ENCODE measurements around the gene PAX2. TPM values are rescaled to one million over a fixed set of nuclear protein-coding genes. Genes with fewer than 3 reads are reported as not detected.

Gene PAX2
- total and polyA plus RNA-seq, 2 of the 13 experiments (the other 11 are each of a cell fraction or from before 2014, with no cell fraction given): not detected

- intact Hi-C loops (cut with micrococcal nuclease; ENCODE audit: unreplicated experiment) (loop anchor here (1.0 to 5.0 kb wide), 3 partner anchors 73 to 181 kb away; no protein-coding TSS in a partner anchor), in situ Hi-C loops (cut with HindIII; ENCODE audit: extremely low pct_ligation_motif_present, low pct_unique_long_range_greater_than_20kb) (loop anchor here (5.0 kb wide), 2 partner anchors 71 to 181 kb away; no protein-coding TSS in a partner anchor)
- POLR2A ChIA-PET: no interaction called here
- Histone ChIP-seq H3K9me3 (ENCODE audit: low read length) (no peaks in the 10 kb centered on the region), H3K36me3 (replicated peaks in 1 of 2; ENCODE audit: control insufficient read depth in 1 of 2, insufficient read depth in 2 of 2, low read length in 2 of 2) (no peaks in the 10 kb centered on the region), H3K4me2 (ENCODE audit: low read depth, low read length) (no peak overlapping the region), H3K27ac (ENCODE audit: extremely low read length, insufficient read depth, low read length) (no peak overlapping the region), H3K4me1 (ENCODE audit: insufficient read depth, low read length) (peaks cover 21% of the 10 kb centered on the region), H3K4me3 (replicated peaks in 1 of 3; ENCODE audit: insufficient read depth in 1 of 3, low read depth in 2 of 3, low read length in 3 of 3) (no peak overlapping the region), H4K20me1 (ENCODE audit: insufficient read depth, low read length) (peaks cover 4% of the 10 kb centered on the region; the same call in 1 of the 2 replicates), H3K9ac (ENCODE audit: insufficient read depth, low read depth, low read length) (no peak overlapping the region), H3K27me3 (ENCODE audit: control insufficient read depth in 1 of 2, insufficient read depth in 2 of 2, low read length in 2 of 2) (peaks cover 37 to 93% of the 10 kb centered on the region in 2 experiments), H2AFZ (ENCODE audit: low read length) (no peak overlapping the region), H3K79me2 (ENCODE audit: insufficient read depth, low read length) (no peaks in the 10 kb centered on the region)
- WGBS (ENCODE audit: low lambda C conversion rate): 4% methylated on average over 11 of the region's 16 CpGs
- DNase-seq (ENCODE audit: low spot score): peak; percentile 47
- FAIRE-seq: no peak
- CTCF ChIA-PET (ENCODE audit: low intra/inter-chr PET ratio, low total read pairs): interaction anchor here (1.5 to 1.6 kb wide), 2 partner anchors 181 to 182 kb away, joined by 3 to 5 read pairs; no protein-coding TSS in a partner anchor
- BruUV-seq (replicated peaks): no TSS peak
- peak; percentile 20; the same call in 2 of the 3 replicates for ATAC-seq
- TF ChIP-seq MTF2 (CRISPR knock-in tag; IDR thresholded peaks at IDR 0.05; ENCODE audit: borderline replicate concordance) (peak; percentile 77; the same call in 1 of the 2 replicates), SMC3 (IDR thresholded peaks at IDR 0.05; ENCODE audit: low read length) (peak; percentile 31; the same call in 1 of the 2 replicates), CEBPG (CRISPR knock-in tag; IDR thresholded peaks at IDR 0.05) (no peak), XRCC5 (optimal IDR thresholded peaks at IDR 0.05; ENCODE audit: low read length) (peak; percentile 65), FOSL1 (CRISPR knock-in tag; IDR thresholded peaks at IDR 0.05; ENCODE audit: borderline replicate concordance) (no peak), RAD21 (CRISPR knock-in tag; IDR thresholded peaks at IDR 0.05) (peak; percentile 59; the same call in 1 of the 2 replicates), U2AF1 (optimal IDR thresholded peaks at IDR 0.05; ENCODE audit: low read depth, low read length) (no peak), ZNF382 (CRISPR knock-in tag; IDR thresholded peaks at IDR 0.05; ENCODE audit: borderline replicate concordance) (no peak), ZFY (CRISPR knock-in tag; IDR thresholded peaks at IDR 0.05) (peak; percentile 22; the same call in 1 of the 2 replicates), SRY (CRISPR knock-in tag; IDR thresholded peaks at IDR 0.05) (no peak), ZNF331 (CRISPR knock-in tag; IDR thresholded peaks at IDR 0.05) (no peak), CTCF (CRISPR knock-in tag; IDR thresholded peaks at IDR 0.05) (peak; percentile 85), STAG1 (CRISPR knock-in tag; IDR thresholded peaks at IDR 0.05) (peak; percentile 74), HDAC2 (CRISPR knock-in tag; IDR thresholded peaks at IDR 0.05) (0 out of 2 replicates have a peak, but pooled peaks have one; percentile 17), KDM2A (CRISPR knock-in tag; IDR thresholded peaks at IDR 0.05; ENCODE audit: borderline replicate concordance, low read depth) (peak; percentile 42; the same call in 1 of the 2 replicates), ZNF296 (CRISPR knock-in tag; conservative IDR thresholded peaks at IDR 0.05) (no peak), ZFX (CRISPR knock-in tag; IDR thresholded peaks at IDR 0.05; ENCODE audit: low read depth) (peak; percentile 53), RNF2 (conservative IDR thresholded peaks at IDR 0.05; ENCODE audit: low read depth) (0 out of 2 replicates have a peak, but pooled peaks have one; percentile 30), ARID3A (IDR thresholded peaks at IDR 0.05; ENCODE audit: low read depth, low read length) (no peak), ZNF788 (CRISPR knock-in tag; IDR thresholded peaks at IDR 0.05; ENCODE audit: borderline replicate concordance) (no peak), KLF9 (CRISPR knock-in tag; IDR thresholded peaks at IDR 0.05; ENCODE audit: low read depth) (no peak), EZH2 (conservative IDR thresholded peaks at IDR 0.05; ENCODE audit: low read depth, low read length) (peak; percentile 88)
Observed at GRCh38 chr10:100743626-100744135, 1.7 kb upstream of the PAX2 start.

All from HepG2 (cell line).